HepG2 (cell line): ENCODE measurements around the gene NEU4. TPM values are rescaled to one million over a fixed set of nuclear protein-coding genes. Genes with fewer than 3 reads are reported as not detected.

Experiments used
- CAMTA2 ChIP-seq: sonication (generic); formaldehyde crosslinking; IDR thresholded peaks from 2 replicates; pipeline ENCODE4 v1.4.0; 2020; ENCODE audit warnings: mild to moderate bottlenecking, missing genetic modification reagents, borderline replicate concordance
- CEBPG ChIP-seq: IDR thresholded peaks from 2 replicates; pipeline ENCODE4 v1.6.1; 2016
- ELF3 ChIP-seq: IDR thresholded peaks from 2 replicates; pipeline ENCODE4 v1.6.1; 2016; ENCODE audit warnings: missing genetic modification reagents, missing compliant biosample characterization
- FOSL1 ChIP-seq: sonication (generic); formaldehyde crosslinking; IDR thresholded peaks from 2 replicates; pipeline ENCODE4 v1.9.0; 2021; ENCODE audit warnings: missing genetic modification reagents, borderline replicate concordance
- FOXK1 ChIP-seq: sonication (generic); formaldehyde crosslinking; IDR thresholded peaks from 2 replicates; pipeline ENCODE4 v1.4.0; 2020; ENCODE audit warnings: low read depth, missing genetic modification reagents, borderline replicate concordance
- FOXM1 ChIP-seq: sonication (generic); formaldehyde crosslinking; IDR thresholded peaks from 2 replicates; pipeline ENCODE4 v1.5.0; 2020; ENCODE audit warnings: missing genetic modification reagents
- GTF2F1 ChIP-seq: fragments of 150-350 bp; IDR thresholded peaks from 2 replicates; pipeline ENCODE4 v1.6.1; 2014; ENCODE audit warnings: low read length
- HOXD1 ChIP-seq: sonication (generic); formaldehyde crosslinking; IDR thresholded peaks from 2 replicates; pipeline ENCODE4 v1.5.0; 2020; ENCODE audit warnings: missing genetic modification reagents
- MYC ChIP-seq: sonication (generic); formaldehyde crosslinking; IDR thresholded peaks from 2 replicates; pipeline ENCODE4 v1.9.0; 2021; ENCODE audit warnings: missing genetic modification reagents, borderline replicate concordance
- NCOA2 ChIP-seq: sonication (generic); formaldehyde crosslinking; IDR thresholded peaks from 2 replicates; pipeline ENCODE4 v1.8.0; 2022; ENCODE audit warnings: inconsistent platforms
- PHB2 ChIP-seq: fragments of 450-650 bp; IDR thresholded peaks from 2 replicates; pipeline ENCODE4 v1.6.1; 2018; ENCODE audit not compliant: partially characterized antibody
- RNF2 ChIP-seq: fragments of 450-650 bp; conservative IDR thresholded peaks from 2 replicates; pipeline ENCODE4 v1.6.1; 2016; ENCODE audit warnings: low read depth
- SP5 ChIP-seq: IDR thresholded peaks from 2 replicates; pipeline ENCODE4 v1.6.1; 2016; ENCODE audit warnings: low read depth, borderline replicate concordance
- U2AF1 ChIP-seq: fragments of 200-400 bp; formaldehyde crosslinking; optimal IDR thresholded peaks from 2 replicates; pipeline ENCODE3; 2017; ENCODE audit warnings: mild to moderate bottlenecking, low read depth, low read length
- ZNF276 ChIP-seq: sonication (generic); formaldehyde crosslinking; IDR thresholded peaks from 2 replicates; pipeline ENCODE4 v1.4.0; 2020; ENCODE audit warnings: mild to moderate bottlenecking, low read depth, missing genetic modification reagents
- ZNF317 ChIP-seq: sonication (generic); formaldehyde crosslinking; IDR thresholded peaks from 2 replicates; pipeline ENCODE4 v1.5.0; 2020; ENCODE audit warnings: mild to moderate bottlenecking, missing genetic modification reagents
- ZNF337 ChIP-seq: sonication (generic); formaldehyde crosslinking; IDR thresholded peaks from 2 replicates; pipeline ENCODE4 v1.5.1; 2020; ENCODE audit warnings: missing genetic modification reagents, low read depth, mild to moderate bottlenecking, borderline replicate concordance
- ZNF33B ChIP-seq: sonication (generic); formaldehyde crosslinking; IDR thresholded peaks from 2 replicates; pipeline ENCODE4 v1.5.1; 2020; ENCODE audit warnings: mild to moderate bottlenecking, missing genetic modification reagents
- ZNF34 ChIP-seq: sonication (generic); formaldehyde crosslinking; IDR thresholded peaks from 2 replicates; pipeline ENCODE4 v1.4.0; 2020; ENCODE audit warnings: mild to moderate bottlenecking, missing genetic modification reagents, borderline replicate concordance
- ZNF713 ChIP-seq: sonication (generic); formaldehyde crosslinking; IDR thresholded peaks from 2 replicates; pipeline ENCODE4 v1.4.0; 2020; ENCODE audit warnings: mild to moderate bottlenecking, missing genetic modification reagents
- ZNF724P ChIP-seq: sonication (generic); formaldehyde crosslinking; IDR thresholded peaks from 2 replicates; pipeline ENCODE4 v1.8.0; 2022; ENCODE audit warnings: missing genetic modification reagents, borderline replicate concordance
- ZNF775 ChIP-seq: sonication (generic); formaldehyde crosslinking; IDR thresholded peaks from 2 replicates; pipeline ENCODE4 v1.4.0; 2020; ENCODE audit warnings: missing genetic modification reagents, mild to moderate bottlenecking, moderate library complexity, borderline replicate concordance
- ZNF891 ChIP-seq: sonication (generic); formaldehyde crosslinking; IDR thresholded peaks from 2 replicates; pipeline ENCODE4 v1.5.0; 2020; ENCODE audit warnings: mild to moderate bottlenecking, missing genetic modification reagents
- ZSCAN29 ChIP-seq: sonication (generic); formaldehyde crosslinking; conservative IDR thresholded peaks from 2 replicates; pipeline ENCODE4 v1.4.0; 2020; ENCODE audit warnings: mild to moderate bottlenecking, missing genetic modification reagents
- polyA plus RNA-seq, 8 experiments: library from polyadenylated mRNA; depleted of rRNA in 3 of 8; stranded (reverse) in 7 of 8; unstranded in 1 of 8; fragments of >200 nt; fragmentation: Illumina TruSeq in 4 of 8; extraction: Trizol in 4 of 8; gene quantifications; 2 replicates each; pipeline versions ENCODE4 v1.2.1 to v1.2.3, GENCODE V29; 2011 to 2016; ENCODE audit warnings: low read depth in 4 of 8, missing spikeins in 1 of 8, mixed read lengths in 1 of 8; ENCODE audit not compliant: insufficient read depth in 1 of 8
- total RNA-seq, 5 experiments: library from RNA; depleted of rRNA; stranded (reverse); fragments of >200 nt; fragmentation: Illumina TruSeq; extraction: Trizol; gene quantifications; 2 replicates each; pipeline ENCODE4 v1.2.3, GENCODE V29; 2016; ENCODE audit warnings: low read depth in 1 of 5
- TF ChIP-seq, protein P1 (sequence below): sonication (generic); formaldehyde crosslinking; conservative IDR thresholded peaks from 2 replicates; pipeline ENCODE4 v1.4.0; 2020; ENCODE audit warnings: missing genetic modification reagents
- TF ChIP-seq, protein P2 (sequence below): sonication (generic); formaldehyde crosslinking; IDR thresholded peaks from 2 replicates; pipeline ENCODE4 v1.8.0; 2022; ENCODE audit warnings: low read depth, missing genetic modification reagents
- TF ChIP-seq, protein P3 (sequence below): sonication (generic); formaldehyde crosslinking; IDR thresholded peaks from 2 replicates; pipeline ENCODE4 v1.5.0; 2020; ENCODE audit warnings: missing genetic modification reagents, mild to moderate bottlenecking, borderline replicate concordance

Gene NEU4
- total and polyA plus RNA-seq, 2 of the 13 experiments (the other 11 are each of a cell fraction or from before 2014, with no cell fraction given) = 53.5 to 107 TPM

DNA sequence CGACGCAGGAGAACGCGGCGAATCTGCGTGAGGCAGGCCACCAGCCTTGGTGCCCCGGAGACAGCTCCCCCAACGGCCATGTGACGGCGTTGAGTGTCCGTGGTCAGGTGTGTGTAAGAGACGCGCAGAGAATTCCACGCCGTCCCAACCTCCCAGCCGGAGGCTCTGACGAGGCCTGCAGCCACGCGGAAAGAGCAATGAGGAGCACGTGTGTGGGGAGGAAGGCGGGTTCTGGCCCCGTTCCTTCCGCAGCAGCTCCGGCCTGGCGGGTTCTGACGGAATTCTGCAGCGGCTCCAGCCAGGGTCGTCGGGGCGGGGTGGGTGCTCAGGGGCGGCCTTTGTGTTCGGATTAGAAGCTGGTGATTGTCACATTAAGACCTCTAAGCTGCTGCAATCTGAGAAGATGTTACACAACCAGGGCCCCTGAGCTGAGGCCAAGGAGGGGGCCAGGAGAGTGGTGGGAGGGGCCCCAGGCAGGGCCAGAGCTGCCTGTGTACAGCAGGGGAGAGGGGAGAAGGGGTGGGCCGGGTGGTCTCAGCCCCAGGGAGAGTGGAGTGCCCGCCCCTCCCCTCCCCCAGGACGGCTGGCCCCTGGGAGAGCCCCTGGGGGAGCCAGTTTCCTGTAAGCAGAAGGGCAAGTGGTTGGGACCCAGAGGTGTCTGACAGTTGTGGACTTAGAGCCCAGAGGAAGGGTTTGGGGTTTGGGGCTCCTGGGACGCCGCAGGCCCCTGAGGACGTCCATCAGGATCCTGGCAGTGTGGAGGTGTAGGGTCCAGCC lies 37.5 kb upstream of the NEU4 start (continued):
- TF ChIP-seq PHB2 = no peak
- TF ChIP-seq ZNF775 = 0 out of 2 replicates have a peak, but pooled peaks have one; percentile 89
- TF ChIP-seq HOXD1 (CRISPR knock-in tag) = peak; percentile 35
- TF ChIP-seq RNF2 = peak; percentile 87
- no peak for TF ChIP-seq FOXM1 (CRISPR knock-in tag)
- TF ChIP-seq ZNF33B (CRISPR knock-in tag) = peak; percentile 95
- peak; percentile 55; the same call in 1 of the 2 replicates for TF ChIP-seq FOSL1 (CRISPR knock-in tag)
- TF ChIP-seq NCOA2 (CRISPR knock-in tag) = peak; percentile 79
- TF ChIP-seq ZNF891 (CRISPR knock-in tag) = no peak; the same call in 1 of the 2 replicates
- TF ChIP-seq, protein P1, sequence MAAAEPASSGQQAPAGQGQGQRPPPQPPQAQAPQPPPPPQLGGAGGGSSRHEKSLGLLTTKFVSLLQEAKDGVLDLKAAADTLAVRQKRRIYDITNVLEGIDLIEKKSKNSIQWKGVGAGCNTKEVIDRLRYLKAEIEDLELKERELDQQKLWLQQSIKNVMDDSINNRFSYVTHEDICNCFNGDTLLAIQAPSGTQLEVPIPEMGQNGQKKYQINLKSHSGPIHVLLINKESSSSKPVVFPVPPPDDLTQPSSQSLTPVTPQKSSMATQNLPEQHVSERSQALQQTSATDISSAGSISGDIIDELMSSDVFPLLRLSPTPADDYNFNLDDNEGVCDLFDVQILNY (CRISPR knock-in tag) = peak; percentile 74; the same call in 1 of the 2 replicates
- TF ChIP-seq CEBPG (CRISPR knock-in tag) = peak; percentile 97
- peak; percentile 99 for TF ChIP-seq MYC (CRISPR knock-in tag)
- no peak; the same call in 1 of the 2 replicates for TF ChIP-seq FOXK1 (CRISPR knock-in tag)
- peak; percentile 96 for TF ChIP-seq ZNF724P (CRISPR knock-in tag)
- TF ChIP-seq ZNF337 = 0 out of 2 replicates have a peak, but pooled peaks have one; percentile 43
- no peak for TF ChIP-seq CAMTA2
- TF ChIP-seq, protein P2, sequence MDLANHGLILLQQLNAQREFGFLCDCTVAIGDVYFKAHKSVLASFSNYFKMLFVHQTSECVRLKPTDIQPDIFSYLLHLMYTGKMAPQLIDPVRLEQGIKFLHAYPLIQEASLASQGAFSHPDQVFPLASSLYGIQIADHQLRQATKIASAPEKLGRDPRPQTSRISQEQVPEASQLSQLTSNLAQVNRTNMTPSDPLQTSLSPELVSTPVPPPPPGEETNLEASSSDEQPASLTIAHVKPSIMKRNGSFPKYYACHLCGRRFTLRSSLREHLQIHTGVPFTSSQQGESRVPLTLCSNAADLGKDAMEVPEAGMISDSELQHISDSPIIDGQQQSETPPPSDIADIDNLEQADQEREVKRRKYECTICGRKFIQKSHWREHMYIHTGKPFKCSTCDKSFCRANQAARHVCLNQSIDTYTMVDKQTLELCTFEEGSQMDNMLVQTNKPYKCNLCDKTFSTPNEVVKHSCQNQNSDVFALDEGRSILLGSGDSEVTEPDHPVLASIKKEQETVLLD (CRISPR knock-in tag) = peak; percentile 52; the same call in 1 of the 2 replicates
- TF ChIP-seq U2AF1 = no peak
- no peak for TF ChIP-seq SP5 (CRISPR knock-in tag)
- TF ChIP-seq GTF2F1 = no peak
- peak; percentile 25 for TF ChIP-seq ZNF317 (CRISPR knock-in tag)
- TF ChIP-seq ZNF276 (CRISPR knock-in tag) = peak; percentile 47; the same call in 1 of the 2 replicates
- no peak for TF ChIP-seq ZSCAN29 (CRISPR knock-in tag)
- TF ChIP-seq ZNF713 = peak; percentile 58; the same call in 1 of the 2 replicates
- no peak for TF ChIP-seq ZNF34 (CRISPR knock-in tag)
- peak; percentile 67; the same call in 1 of the 2 replicates for TF ChIP-seq ELF3 (CRISPR knock-in tag)
- TF ChIP-seq, protein P3, sequence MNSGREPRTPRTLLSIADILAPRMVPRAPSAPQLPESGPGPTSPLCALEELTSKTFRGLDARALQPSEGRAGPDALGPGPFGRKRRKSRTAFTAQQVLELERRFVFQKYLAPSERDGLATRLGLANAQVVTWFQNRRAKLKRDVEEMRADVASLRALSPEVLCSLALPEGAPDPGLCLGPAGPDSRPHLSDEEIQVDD (CRISPR knock-in tag) = peak; percentile 96
